GM13976 (cell line): ENCODE data around the gene RGS21.

Source experiments
- DNase-seq: peaks from one replicate; pipeline ENCODE4 v3.0.0; 2012; ENCODE audit warnings: low spot score
- in situ Hi-C: fragments of 300-500 bp; cut with MboI; formaldehyde crosslinking; loops from one replicate; pipeline ENCODE4 v1.12.0; 2022; ENCODE audit warnings: low sequenced_read_pairs, mixed read lengths, inconsistent platforms; ENCODE audit not compliant: unreplicated experiment
- TF ChIP-seq, protein P1 (sequence below): IDR thresholded peaks from 2 replicates; pipeline ENCODE4 v1.5.1; 2012; ENCODE audit warnings: borderline replicate concordance, mild to moderate bottlenecking; ENCODE audit not compliant: insufficient read depth; ENCODE audit errors: extremely low read depth, missing control alignments, control extremely low read depth

RGS21 gene

DNA sequence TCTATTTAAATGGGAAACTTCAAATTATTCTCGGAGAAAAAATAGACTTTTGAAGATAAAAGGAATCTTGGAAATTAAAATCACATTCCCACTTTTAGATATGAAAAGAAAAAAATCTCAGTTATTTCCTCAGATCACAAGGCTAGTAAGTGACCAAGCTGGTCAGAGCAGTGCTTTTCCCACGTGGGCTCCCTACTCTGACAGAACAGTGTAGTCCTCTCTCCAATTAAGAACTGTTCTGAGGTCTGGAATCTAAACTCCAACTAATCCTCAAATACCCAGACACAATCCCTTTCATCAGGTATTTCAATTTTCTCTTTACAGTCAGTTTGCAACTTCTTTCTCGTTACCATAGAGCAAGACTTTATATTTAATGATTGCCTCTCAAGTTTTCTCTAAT, 50.6 kb downstream of the RGS21 start:
- DNase-seq = no peak
- in situ Hi-C loops = no loop called here
- TF ChIP-seq, protein P1, sequence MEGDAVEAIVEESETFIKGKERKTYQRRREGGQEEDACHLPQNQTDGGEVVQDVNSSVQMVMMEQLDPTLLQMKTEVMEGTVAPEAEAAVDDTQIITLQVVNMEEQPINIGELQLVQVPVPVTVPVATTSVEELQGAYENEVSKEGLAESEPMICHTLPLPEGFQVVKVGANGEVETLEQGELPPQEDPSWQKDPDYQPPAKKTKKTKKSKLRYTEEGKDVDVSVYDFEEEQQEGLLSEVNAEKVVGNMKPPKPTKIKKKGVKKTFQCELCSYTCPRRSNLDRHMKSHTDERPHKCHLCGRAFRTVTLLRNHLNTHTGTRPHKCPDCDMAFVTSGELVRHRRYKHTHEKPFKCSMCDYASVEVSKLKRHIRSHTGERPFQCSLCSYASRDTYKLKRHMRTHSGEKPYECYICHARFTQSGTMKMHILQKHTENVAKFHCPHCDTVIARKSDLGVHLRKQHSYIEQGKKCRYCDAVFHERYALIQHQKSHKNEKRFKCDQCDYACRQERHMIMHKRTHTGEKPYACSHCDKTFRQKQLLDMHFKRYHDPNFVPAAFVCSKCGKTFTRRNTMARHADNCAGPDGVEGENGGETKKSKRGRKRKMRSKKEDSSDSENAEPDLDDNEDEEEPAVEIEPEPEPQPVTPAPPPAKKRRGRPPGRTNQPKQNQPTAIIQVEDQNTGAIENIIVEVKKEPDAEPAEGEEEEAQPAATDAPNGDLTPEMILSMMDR = no peak

DNA sequence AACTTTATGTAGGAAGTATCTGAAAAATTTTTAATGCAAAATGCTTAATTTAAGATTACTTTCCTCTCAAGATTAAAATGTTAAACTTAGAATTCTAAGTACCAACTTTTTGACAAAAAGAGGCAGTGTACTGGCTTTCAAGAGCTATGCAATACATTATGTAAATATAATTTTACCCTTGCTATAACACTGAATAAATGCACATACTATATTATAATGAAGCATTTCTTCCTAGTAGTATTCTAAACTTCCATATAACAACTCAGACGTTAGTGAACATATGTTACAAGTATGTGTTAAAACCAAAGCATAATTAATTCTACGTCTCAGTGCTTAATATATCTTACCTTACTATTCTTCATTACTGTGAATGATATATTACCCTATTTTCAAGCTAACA, 58.5 kb downstream of the RGS21 start:
- no peak for DNase-seq
- TF ChIP-seq, protein P1 = no peak
- in situ Hi-C loops = no loop called here

DNA sequence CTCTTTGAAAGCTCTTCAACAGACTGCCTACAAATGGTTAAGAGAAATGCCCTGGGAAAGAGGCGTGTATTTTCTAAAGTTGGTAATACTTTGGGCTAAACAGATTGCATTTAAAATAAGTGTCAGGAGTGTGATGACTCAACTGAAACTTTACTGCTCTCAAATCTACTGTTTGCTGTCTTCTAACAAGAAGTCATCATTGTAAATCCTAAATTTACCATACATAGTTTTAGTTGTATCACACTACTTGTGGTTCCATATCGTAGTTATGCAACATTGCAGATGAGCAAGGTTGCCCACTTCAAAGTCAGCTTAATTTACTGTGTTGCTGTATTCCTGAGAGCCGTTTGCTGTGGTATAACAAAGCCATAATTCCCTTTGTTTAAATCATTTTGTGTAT, 59.6 kb downstream of the RGS21 start:
- in situ Hi-C loops = no loop called here
- no peak for DNase-seq
- TF ChIP-seq, protein P1 = no peak

DNA sequence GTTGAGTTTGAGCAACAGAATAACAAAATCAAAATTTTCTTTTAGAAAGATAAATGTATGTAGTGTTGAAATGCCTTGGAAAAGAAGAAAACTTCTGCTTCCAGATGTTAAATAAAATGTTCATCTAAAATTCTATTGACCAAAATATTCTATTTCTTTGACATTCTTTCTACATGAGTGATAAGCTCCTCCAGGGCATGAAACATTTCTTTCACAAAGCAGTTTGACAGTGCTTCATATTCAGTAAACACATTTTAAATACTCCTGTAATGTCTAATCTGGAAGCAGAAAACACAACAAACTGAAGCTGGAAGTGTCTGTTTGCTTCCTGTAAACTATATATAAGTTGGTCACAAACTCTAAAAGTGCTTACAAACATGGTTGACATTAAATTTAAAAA, 61.5 kb downstream of the RGS21 start:
- DNase-seq = no peak
- in situ Hi-C loops = no loop called here
- TF ChIP-seq, protein P1 = no peak

DNA sequence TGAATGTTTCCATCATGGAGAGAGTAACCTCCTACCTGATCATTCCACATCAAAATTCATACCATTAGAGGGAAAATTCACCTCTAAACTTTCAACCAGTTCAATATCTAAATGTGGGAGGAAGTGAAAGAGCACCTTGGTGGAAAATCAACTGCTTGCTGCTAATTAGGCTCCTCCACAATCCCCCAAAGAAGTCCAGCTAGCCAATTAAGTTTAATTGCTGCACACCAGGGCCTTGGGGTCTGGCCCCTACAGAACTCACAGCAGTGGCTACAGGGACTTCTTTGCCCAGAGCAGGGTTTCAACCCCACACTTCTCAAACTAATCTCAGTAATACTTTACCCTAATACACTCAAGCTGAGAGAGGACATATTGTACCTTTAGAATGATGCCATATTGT, 62.1 kb downstream of the RGS21 start:
- no peak for DNase-seq
- TF ChIP-seq, protein P1 = no peak
- in situ Hi-C loops = no loop called here

DNA sequence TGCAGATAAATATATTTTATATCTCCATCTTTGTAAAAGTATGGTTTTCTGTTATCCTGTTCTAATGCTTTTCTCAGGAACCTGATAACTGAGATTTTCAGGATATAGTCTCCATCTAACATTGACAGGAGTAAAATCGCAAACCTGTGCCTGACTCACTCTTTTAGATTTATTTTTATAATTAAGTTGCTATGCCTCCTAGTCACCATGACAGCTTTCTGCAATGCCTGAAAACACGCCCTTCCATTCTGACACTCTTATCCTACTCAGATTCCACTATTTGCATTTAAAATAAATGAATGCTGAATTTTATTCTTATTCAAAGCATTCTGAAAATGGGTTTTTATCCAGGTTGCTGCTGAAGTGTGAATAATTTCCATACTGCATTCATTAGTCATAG, 62.8 kb downstream of the RGS21 start:
- no peak for DNase-seq
- in situ Hi-C loops = no loop called here
- TF ChIP-seq, protein P1 = no peak

DNA sequence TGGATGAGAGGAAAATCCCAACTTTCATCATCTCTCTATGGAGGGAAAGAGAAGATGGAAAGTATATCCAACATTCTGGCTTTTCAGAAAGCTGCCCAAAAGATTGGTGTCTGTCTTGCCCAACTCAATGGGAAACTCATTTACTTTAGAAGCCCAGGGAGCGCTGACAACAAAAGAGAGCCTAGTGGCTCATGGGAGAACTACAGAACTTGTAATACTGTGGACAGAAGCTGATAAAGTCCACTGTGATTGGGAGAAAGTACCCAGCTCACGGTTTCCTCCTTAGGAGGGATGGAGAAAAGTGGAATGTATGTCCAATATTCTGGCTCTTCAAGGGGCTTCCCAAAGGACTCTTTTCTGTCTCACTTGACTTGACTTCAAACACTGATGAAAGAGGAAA, 66.0 kb downstream of the RGS21 start:
- DNase-seq = no peak
- TF ChIP-seq, protein P1 = no peak
- in situ Hi-C loops = no loop called here
